Measurements from ENCODE around the gene MMP13.
"Not testable (repeated sequence)": the region's sequence is repeated elsewhere in the genome, so short reads cannot be mapped to it uniquely, and the experiment has no call there.

MMP13 gene

DNA sequence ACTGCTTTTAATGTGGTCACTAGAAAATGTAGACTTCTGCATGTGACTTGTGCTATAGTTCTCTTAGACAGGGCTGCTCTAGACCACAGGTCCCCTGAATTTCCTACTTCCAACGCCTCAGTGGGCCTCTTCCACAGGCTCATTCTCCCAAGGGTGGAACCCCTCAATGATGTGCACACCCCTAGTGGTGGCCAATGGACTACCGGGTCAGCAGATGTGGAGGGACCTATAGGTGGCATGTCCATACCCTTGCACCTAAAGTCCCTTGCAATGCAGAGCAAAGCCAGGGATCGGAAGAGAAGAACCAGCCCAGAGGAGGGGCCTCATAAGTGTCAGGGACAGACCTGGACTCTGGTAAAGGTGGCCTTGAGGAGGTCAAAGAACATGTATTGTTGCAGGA is 20.0 kb downstream of the MMP13 start:
- DNase-seq = no peak

DNA sequence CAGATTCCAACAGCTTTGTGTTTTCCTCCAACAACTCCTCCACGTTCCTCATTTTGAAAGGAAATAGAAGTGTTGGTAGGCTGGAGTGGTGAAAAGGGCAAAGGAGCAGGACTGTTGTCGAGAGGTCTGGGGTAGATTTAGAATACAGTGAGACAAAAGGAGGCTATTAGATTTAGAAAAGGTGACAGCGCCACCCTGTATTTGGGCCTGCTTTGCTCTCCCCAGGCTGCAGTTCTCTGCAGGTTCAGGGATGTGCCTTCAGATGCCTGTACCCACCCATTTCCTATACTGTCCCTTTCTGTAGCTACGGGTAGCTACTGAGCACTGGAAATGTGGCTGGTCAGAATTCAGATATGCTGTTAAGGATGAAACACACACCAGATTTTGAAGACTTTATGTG is 20.8 kb downstream of the MMP13 start:
- no peak for DNase-seq

DNA sequence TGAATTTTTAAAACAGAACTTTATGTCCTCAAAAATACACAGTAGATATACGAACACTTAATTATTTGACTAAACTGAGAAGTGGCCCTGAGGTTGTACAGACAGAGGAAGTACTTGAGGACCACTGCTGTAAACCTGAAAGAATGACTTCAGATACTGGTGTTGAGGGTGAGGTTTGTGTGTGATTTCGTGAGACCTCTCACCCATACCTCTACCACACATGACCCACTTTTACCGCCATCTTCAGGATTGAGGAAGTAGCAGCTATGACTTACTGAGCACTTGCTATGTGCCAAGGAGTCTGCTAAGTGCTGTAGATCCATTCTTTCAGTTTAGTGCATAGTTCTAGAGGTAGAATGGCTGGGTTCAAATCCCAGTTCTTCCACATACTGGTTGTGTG is 21.9 kb downstream of the MMP13 start:
- DNase-seq = no peak

DNA sequence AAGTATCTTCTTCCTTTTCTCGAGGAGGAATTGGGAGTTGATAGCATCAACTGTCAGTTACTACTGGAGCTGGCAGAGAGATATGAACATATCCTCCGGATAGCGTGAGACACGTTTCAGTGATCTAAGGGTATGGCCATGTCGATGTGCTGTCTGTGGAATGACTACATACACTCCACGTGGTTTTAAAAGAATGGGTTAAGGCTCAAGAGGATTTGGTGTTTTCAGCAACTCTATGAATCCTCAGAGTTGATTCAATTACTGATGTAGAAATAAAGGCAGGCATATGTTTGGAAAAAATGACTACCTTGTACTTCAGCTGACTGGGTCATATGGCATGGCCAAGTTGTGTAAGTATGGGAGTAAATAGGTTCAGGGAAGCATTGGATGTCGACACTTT is 22.9 kb downstream of the MMP13 start:
- DNase-seq = no peak

DNA sequence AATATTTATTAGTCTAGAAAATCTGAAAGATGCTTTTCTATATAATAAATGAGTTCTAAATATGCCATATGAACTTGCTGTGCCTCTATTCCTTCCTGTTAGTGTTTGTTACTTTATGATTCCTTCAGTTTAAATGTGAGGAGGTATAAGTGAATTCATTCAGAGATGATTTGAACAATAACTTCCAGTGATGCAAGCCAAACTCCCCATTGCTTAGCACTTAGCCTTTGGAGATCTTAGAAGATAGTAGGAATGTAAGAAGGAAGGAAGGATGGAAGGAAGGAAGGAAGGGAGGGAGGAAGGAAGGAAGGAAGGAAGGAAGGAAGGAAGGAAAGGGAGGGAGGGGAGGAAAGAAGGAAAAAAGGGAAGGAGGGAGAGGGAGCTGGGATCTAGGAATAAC is 25.1 kb downstream of the MMP13 start:
- no peak for DNase-seq

GRCh38 chr11:102929972-102930371 is 25.6 kb downstream of the MMP13 start:
- DNase-seq = no peak

- no peak for DNase-seq
Measured at GRCh38 chr11:102929166-102929565, 26.4 kb downstream of the MMP13 start.

- DNase-seq = no peak
Measured at GRCh38 chr11:102928247-102928646, 27.3 kb downstream of the MMP13 start.

- DNase-seq = no peak
Measured at GRCh38 chr11:102927624-102927990, 27.9 kb downstream of the MMP13 start.

GRCh38 chr11:102926961-102927623 is 28.4 kb downstream of the MMP13 start:
- no peak for DNase-seq

DNA sequence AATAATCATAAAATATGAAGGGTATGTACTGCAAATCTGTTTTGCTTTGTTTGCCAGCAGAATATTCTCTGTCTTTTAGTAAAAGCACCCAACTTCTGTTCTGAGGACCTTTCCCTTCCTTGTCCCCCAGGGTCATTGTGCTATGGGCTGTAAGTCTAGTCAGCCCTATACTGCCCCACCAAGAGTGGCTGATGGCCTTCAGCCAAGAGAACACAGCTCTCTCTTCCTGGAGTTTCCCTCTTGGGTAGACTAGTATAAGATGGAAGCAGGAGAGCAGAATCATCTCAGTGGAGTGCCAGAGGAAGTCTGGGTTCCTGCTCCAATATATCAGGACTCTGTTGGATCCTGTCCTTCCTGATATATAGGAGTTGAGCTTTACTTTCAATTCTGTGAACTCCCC is 29.0 kb downstream of the MMP13 start:
- no peak for DNase-seq

- no peak for DNase-seq
Measured at GRCh38 chr11:102925988-102926387, 29.5 kb downstream of the MMP13 start.

- no peak for DNase-seq
Measured at GRCh38 chr11:102924851-102925380, 30.6 kb downstream of the MMP13 start.

- no peak for DNase-seq
Measured at GRCh38 chr11:102921587-102922220, 33.8 kb downstream of the MMP13 start.

DNA sequence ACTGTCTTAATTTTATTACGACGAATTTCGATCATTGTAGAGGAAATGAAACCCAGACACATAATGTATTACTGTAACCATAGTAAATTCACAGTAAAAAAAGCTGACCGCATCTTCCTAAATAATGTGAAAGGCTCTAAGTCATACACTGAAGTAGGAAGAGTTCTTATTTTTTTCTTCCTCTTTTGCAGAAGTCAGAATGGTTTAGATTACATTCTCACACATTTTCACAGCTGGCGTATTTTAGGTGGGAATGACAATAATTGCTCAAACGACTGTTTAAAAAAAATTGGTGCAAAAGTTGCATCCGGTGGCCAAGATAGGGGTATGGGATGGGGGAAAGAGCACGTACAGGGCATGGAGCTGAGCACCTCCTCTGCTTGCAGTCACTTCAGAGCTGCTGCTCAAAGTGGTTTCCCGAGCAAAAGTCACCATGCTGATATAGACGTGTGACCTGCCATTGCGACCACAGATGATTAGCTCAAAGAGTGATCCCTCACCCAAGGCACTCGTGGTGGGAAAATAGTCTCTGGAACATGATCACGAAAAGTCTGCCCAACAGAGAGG is 35.3 kb downstream of the MMP13 start:
- DNase-seq = no peak

GRCh38 chr11:102915044-102915375 is 40.5 kb downstream of the MMP13 start:
- DNase-seq = no peak

- DNase-seq = no peak
Measured at GRCh38 chr11:102914238-102915043, 41.1 kb downstream of the MMP13 start.

DNA sequence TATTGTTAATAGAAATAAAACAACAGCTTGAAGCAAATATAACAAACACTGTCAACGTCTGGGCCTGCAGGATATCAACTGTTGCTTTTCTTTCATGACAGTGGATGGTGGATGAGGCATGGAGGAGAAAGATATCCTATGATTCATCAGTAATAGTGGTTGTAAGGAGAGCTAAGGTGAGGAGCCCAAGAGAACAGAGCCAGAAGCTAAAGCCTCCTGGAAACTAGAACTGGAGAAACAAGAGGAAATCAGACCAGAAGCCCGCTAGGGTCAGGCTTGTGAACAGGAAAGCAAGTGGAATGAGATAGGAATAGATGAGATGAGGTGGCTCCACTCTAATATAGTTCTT is 43.1 kb downstream of the MMP13 start:
- no peak for DNase-seq

DNA sequence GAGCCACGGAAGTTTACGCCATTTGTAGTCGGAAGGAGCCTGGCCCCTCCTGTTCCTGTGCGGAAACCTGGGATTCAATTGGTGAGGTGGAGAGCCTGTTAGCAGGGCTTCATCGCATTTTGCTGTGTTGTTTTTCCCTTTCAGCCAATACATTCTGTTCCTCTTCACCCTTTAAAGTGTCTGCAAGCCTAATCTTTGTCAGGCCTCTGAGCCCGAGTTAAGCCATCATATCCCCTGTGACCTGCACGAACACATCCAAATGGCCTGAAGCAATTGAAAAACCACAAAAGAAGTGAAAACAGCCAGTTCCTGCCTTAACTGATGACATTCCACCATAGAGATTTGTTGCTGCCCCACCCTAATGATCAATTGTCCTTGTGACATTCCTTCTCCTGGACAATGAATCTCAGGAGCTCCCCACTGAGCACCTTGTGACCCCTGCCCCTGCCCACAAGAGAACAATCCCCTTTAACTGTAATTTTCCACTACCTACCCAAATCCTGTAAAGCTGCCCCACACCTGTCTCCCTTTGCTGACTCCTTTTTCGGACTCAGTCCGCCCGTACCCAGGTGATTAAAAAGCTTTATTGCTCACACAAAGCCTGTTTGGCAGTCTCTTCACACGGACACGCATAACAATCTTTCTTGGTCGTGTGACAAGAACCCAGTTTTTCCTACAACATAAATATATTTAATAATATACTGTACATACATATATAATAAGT is 43.6 kb downstream of the MMP13 start:
- no peak for DNase-seq

DNA sequence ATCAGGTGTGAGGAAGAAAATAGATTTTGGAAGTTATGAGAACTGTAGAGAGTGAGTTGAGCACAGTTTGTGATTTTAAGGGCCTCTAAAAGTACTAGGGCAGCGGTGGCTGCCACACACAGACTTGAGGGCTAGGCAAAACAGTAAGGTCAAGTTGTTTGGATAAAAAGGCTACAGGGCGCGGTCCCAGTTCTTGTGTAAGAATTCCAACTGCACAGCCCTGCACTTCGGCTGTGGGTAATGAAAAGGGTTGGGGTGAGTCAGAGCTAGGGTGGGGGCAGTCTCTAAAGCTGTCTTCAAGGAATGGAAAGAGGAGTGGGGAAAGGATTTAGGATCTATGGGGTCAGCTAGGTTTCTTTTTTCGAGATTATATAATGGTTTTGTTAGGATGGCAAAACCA is 49.7 kb downstream of the MMP13 start:
- DNase-seq = not testable (repeated sequence)

DNA sequence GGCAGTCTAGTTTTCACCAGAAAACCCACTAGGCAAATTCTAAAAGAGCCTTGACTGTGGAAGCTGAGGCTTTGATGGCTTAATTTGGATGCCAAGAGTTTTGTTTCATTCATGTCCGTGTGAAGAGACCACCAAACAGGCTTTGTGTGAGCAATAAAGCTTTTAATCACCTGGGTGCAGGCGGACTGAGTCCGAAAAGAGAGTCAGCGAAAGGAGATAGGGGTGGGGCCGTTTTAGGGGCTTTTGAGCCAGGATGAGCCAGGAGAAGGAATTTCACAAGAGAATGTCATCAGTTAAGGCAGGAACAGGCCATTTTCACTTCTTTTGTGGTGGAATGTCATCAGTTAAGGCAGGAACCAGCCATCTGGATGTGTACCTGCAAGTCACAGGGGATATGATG is 51.6 kb downstream of the MMP13 start:
- not testable (repeated sequence) for DNase-seq

DNA sequence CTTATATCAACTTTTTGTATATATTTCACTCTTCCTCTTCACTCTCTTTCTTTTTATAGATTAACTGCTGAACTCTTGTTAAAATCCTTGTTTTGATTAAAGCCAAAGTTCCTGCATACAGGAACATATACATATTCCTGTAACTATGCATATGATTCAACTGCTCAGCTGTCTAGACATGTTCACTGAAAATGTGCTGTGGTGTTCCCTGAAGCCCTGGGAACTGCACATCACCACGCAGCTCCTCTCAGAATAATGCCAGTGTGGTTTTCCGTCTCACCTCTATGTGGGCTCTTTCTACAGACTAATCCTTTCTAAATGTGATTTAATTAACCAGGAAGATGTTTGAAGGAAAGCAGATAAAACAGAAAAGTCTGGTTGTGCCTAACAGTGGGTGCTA is 55.2 kb downstream of the MMP13 start:
- no peak for DNase-seq
